Spleen (tissue), 13 donors: ENCODE data around the gene WASHC1. TPM values are rescaled to one million over a fixed set of nuclear protein-coding genes. Genes with fewer than 3 reads are reported as not detected.
A peak's percentile ranks its signal among the peaks of the same experiment; 100 is the strongest.
"Not testable (repeated sequence)": the region's sequence is repeated elsewhere in the genome, so short reads cannot be mapped to it uniquely, and the experiment has no call there.

Experiments
- DNase-seq: peaks from one replicate; pipeline ENCODE4 v3.0.0-alpha.2; 2020
- H3K27ac ChIP-seq, 8 donors: fragments of 200-600 bp; sonication (generic) in 7 of 8; 1 replicate in 4 of 8; 2 replicates in 4 of 8; pipeline versions ENCODE4 v1.5.0 to v1.8.0; 2016 to 2021; ENCODE audit warnings: inconsistent platforms in 4 of 8, mild to moderate bottlenecking in 4 of 8, moderate library complexity in 1 of 8
- H3K27me3 ChIP-seq, 7 donors: fragments of 200-600 bp; sonication (generic) in 6 of 7; replicated peaks in 1 of 7; 1 replicate in 4 of 7; 2 replicates in 3 of 7; pipeline versions ENCODE4 v1.5.0 to v1.8.0; 2016 to 2021; ENCODE audit warnings: inconsistent platforms in 3 of 7, mild to moderate bottlenecking in 1 of 7
- H3K36me3 ChIP-seq, 6 donors: fragments of 200-600 bp; sonication (generic) in 5 of 6; 1 replicate in 4 of 6; 2 replicates in 2 of 6; pipeline versions ENCODE4 v1.5.0 to v1.8.0; 2016 to 2021; ENCODE audit warnings: inconsistent platforms in 2 of 6
- H3K4me1 ChIP-seq, 6 donors: fragments of 200-600 bp; sonication (generic) in 5 of 6; 1 replicate in 3 of 6; 2 replicates in 3 of 6; pipeline versions ENCODE4 v1.5.0 to v1.8.0; 2016 to 2021; ENCODE audit warnings: inconsistent platforms in 3 of 6
- H3K4me3 ChIP-seq, 8 donors: fragments of 200-600 bp; sonication (generic) in 7 of 8; 1 replicate in 4 of 8; 2 replicates in 4 of 8; pipeline versions ENCODE4 v1.5.0 to v1.8.0; 2016 to 2021; ENCODE audit warnings: inconsistent platforms in 4 of 8, mild to moderate bottlenecking in 4 of 8, moderate library complexity in 2 of 8
- H3K9me3 ChIP-seq, 8 donors: fragments of 200-600 bp; sonication (generic) in 7 of 8; 1 replicate in 4 of 8; 2 replicates in 4 of 8; pipeline versions ENCODE4 v1.5.0 to v1.8.0; 2016 to 2021; ENCODE audit warnings: inconsistent platforms in 4 of 8
- POLR2AphosphoS5 ChIP-seq, 3 donors: sonication (generic); formaldehyde crosslinking; IDR thresholded peaks; one replicate each; pipeline ENCODE4 v1.5.1; 2017; ENCODE audit warnings: antibody characterized with exemption in 3 of 3
- WGBS, 5 donors: extraction: QIAGEN DNeasy Blood & Tissue Kit in 3 of 5; methylation state at CpG; one replicate each; pipeline versions ENCODE4 v1.1.5 to v1.1.7; 2013 to 2018; 5-methylcytosine and 5-hydroxymethylcytosine counted together
- intact Hi-C: fragments of 100-400 bp; cut with DNase I; formaldehyde crosslinking; loops from one replicate; pipeline ENCODE4 v1.15.0; 2023; ENCODE audit warnings: low total_unique reads
- long read RNA-seq, 2 donors: transcript quantifications; one replicate each; lab custom pipeline, GENCODE V29; 2026
- polyA plus RNA-seq, 3 donors: library from polyadenylated mRNA; stranded (reverse); fragments of 200-250 nt; gene quantifications; one replicate each; pipeline ENCODE4 v1.2.1, GENCODE V29; 2013
- total RNA-seq, 7 donors: library from RNA; depleted of rRNA in 3 of 7; stranded (reverse); fragments of >200 nt in 3 of 7; fragmentation: NEBNext Ultra II Directional in 4 of 7; extraction: Animal tissue kit (Norgen Biotek cat#: 25700) in 4 of 7; gene quantifications; one replicate each; pipeline versions ENCODE4 v1.1.0 to v1.2.1, GENCODE V29; 2016 to 2021
- donor health status: healthy with polysubstance abuse.
- donor health status: DM: no; HTN: no; CAD: no; lungs with moderate emphysema.
- donor health status: DM: no; HTN: no; CAD: no.
- donor health status: Bipolar disorder and iron deficiency.
- donor health status: healthy.
- donor health status: DM: no; HTN: no; CAD: no.
- donor health status: DM: yes; HTN: yes; CAD: no.

The WASHC1 gene, protein sequence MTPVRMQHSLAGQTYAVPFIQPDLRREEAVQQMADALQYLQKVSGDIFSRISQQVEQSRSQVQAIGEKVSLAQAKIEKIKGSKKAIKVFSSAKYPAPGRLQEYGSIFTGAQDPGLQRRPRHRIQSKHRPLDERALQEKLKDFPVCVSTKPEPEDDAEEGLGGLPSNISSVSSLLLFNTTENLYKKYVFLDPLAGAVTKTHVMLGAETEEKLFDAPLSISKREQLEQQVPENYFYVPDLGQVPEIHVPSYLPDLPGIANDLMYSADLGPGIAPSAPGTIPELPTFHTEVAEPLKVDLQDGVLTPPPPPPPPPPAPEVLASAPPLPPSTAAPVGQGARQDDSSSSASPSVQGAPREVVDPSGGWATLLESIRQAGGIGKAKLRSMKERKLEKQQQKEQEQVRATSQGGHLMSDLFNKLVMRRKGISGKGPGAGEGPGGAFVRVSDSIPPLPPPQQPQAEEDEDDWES
- 10 to 100 TPM in 3 of 7 donors, 1 to 10 TPM in 4; 1.9 to 32.7 (median 9.3) TPM for total RNA-seq
- 10 to 100 TPM; 30.8 to 79.1 (median 47.7) TPM for polyA plus RNA-seq
- long read RNA-seq, donor 1, partial matches to known transcripts, result 85 of 106 reads
- long read RNA-seq, donor 1, other reads (novel, unspliced or antisense), result 21 of 106 reads
- long read RNA-seq, donor 2, partial matches to known transcripts, result 13 of 13 reads
- long read RNA-seq, donor 2, other reads (novel, unspliced or antisense), result 0 of 13 reads

DNA sequence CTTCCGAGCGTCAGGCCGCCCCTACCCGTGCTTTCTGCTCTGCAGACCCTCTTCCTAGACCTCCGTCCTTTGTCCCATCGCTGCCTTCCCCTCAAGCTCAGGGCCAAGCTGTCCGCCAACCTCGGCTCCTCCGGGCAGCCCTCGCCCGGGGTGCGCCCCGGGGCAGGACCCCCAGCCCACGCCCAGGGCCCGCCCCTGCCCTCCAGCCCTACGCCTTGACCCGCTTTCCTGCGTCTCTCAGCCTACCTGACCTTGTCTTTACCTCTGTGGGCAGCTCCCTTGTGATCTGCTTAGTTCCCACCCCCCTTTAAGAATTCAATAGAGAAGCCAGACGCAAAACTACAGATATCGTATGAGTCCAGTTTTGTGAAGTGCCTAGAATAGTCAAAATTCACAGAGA lies at the start of gene WASHC1:
Gene WASHC1, minus strand, starts transcription at position 101 of the 400 bp plus-strand sequence. CDS start 4,457 bp downstream, outside the sequence.
- not testable (repeated sequence) for H3K9me3 ChIP-seq
- 0 to 6% methylated on average over 2 to 3 of the region's 20 CpGs; no CpG with 5 or more reads in 3 of the 5 donors for WGBS, 5 donors

DNA sequence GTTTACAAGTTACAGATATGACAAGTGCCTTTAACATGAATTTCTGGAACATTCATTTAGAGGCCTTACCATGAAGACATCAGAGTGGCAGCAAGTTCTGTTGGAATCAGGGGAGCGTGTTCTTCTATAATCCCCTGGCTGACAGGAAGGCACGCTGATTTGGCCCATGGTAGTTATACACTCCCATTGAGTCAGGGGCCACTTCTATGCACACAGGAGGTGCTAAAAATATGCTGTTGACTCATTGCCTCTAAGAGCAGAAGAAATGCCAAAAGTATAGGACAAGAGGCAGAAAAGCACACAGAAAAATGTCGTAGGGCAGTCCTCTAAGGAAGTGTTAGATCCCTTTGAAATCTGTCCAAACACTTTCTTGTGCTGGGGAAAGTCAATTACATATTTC lies 49.1 kb upstream of the WASHC1 start:
- H3K9me3 ChIP-seq, DNase-seq, H3K4me3 ChIP-seq, intact Hi-C loops, H3K4me1 ChIP-seq, H3K27ac ChIP-seq, H3K36me3 ChIP-seq, H3K27me3 ChIP-seq: not testable (repeated sequence)
- WGBS, 5 donors, result 78 to 86% (median 85%) methylated on average over 3 of the region's 3 CpGs; no CpG with 5 or more reads in 2 of the 5 donors

More for the DNA sequence above, at the start of gene WASHC1:
- H3K27ac ChIP-seq, result peak within 1 kb of the TSS in 3 of 8 donors; percentile 48 to 61 (median 57)
- H3K27me3 ChIP-seq, H3K36me3 ChIP-seq, intact Hi-C loops, DNase-seq, H3K4me1 ChIP-seq: not testable (repeated sequence)
- H3K4me3 ChIP-seq, result peak within 1 kb of the TSS in 5 of 8 donors; percentile 23 to 64 (median 36)

DNA sequence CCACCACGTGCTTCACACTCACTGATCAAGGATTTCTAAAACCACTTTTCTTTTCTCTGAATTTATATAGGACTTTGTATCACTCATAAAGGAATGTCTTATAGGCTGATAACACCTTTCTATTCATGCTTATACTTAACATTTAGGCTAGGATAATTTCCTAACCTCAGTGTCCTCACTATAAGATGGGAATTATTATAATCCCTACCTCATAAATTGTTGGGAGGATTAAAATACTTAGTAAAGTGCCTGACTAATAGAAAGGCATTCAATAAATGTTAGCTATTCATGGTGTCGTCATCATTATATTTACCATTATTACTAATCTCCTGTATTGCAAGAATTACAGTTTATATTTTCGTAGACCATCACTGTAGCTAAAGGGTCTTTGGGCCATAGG lies 47.1 kb upstream of the WASHC1 start:
- WGBS, 5 donors, result 67 to 88% (median 79%) methylated on average over 3 of the region's 3 CpGs; no CpG with 5 or more reads in 1 of the 5 donors
- H3K36me3 ChIP-seq, DNase-seq, H3K9me3 ChIP-seq, intact Hi-C loops, H3K27ac ChIP-seq, H3K4me3 ChIP-seq: not testable (repeated sequence)
- H3K4me1 ChIP-seq, result peaks cover 0 to 11% (median 10%) of the 10 kb centered on the region in 6 donors
- peaks cover 0 to 18% (median 11%) of the 10 kb centered on the region in 7 donors for H3K27me3 ChIP-seq

DNA sequence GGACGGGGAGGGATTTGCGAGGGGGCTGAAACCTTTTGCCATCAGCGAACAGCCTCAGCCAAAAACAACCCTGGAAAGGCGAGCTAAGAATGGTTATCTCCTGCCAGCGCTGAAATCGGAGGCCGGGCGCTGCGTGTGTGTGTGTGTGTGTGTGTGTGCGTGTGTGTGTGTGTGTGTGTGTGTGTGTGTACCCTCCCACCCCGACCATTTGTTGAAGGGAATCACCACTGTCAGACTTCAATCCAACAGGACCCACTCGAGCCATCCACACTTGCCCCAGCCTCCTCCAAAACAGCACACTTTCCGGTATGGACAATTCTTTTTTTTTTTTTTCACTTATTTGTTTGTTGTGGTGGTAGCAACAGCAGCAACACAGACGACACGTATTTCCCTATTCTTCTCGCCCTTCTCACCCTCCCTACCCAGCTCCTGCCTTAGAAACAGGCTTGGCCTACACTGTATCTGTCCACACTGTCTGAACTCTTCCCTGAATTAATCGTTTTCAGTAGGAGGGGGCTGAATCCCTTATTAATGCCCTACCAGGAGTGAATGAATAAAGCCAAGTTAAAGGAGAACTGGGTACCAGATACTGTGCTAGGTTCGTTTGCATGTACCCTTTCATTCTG lies 44.8 kb upstream of the WASHC1 start:
- H3K9me3 ChIP-seq, H3K36me3 ChIP-seq, DNase-seq, intact Hi-C loops: not testable (repeated sequence)
- peaks cover 0 to 18% (median 11%) of the 10 kb centered on the region in 7 donors for H3K27me3 ChIP-seq
- peak overlapping the region in 7 of 8 donors; percentile 18 to 70 (median 40) for H3K4me3 ChIP-seq
- peaks cover 0 to 11% (median 10%) of the 10 kb centered on the region in 6 donors for H3K4me1 ChIP-seq
- WGBS, 5 donors, result 23 to 42% (median 28%) methylated on average over 9 to 17 of the region's 18 CpGs
- H3K27ac ChIP-seq, result peak overlapping the region in 4 of 8 donors; percentile 51 to 80 (median 74)

DNA sequence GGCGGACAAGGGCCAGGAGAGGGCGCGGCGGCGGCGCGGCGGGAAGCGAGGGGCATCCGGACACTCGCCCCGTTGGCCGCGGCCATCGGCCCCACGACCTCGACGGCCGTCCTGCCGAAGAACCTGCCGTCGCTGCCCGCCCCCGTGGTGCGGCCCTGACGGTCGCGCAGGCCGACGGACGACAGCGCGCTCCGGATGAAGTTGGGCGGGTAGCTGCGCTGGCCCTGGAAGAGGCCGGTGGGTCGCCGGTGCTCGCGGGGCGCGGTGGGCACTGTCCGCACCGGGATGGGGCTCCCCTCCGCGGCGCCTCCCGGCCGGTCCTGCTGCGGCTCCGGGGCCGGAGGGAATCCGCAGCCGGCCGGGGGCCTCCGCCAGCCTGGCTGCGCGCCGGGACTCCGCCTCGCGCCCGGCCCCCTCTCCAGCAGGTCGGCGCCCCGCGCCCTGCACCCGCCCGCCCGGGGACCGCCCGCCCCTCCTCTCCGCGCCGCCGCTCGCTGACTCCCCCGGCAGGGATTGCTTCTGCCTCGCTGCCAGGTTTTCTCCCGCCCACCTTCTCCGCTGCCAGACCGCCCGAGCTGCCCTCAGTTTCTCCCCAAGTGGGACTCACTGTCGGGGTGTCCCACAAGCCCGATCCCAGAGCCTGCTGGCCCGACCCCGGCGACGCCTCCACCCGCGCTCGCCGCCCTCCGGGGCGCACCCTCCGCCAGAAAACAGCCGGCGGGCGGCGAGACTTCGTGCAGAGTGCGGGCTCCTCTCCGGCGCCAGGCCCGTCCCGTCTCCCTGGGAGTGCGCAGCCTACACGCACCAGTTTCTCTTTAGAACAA lies 44.0 kb upstream of the WASHC1 start:
- H3K9me3 ChIP-seq, intact Hi-C loops, H3K36me3 ChIP-seq: not testable (repeated sequence)
- H3K4me3 ChIP-seq, result peak overlapping the region; percentile 18 to 70 (median 37)
- 0 to 5% (median 2%) methylated on average over 13 to 109 of the region's 109 CpGs for WGBS, 5 donors
- DNase-seq, result peak; percentile 63
- TF ChIP-seq POLR2AphosphoS5 (IDR thresholded peaks at IDR 0.05), result peak in 1 of 3 donors; percentile 34
- peak overlapping the region in 6 of 8 donors; percentile 48 to 80 (median 66) for H3K27ac ChIP-seq
- H3K4me1 ChIP-seq, result peaks cover 0 to 11% (median 10%) of the 10 kb centered on the region in 6 donors
- H3K27me3 ChIP-seq, result peaks cover 0 to 18% (median 11%) of the 10 kb centered on the region in 7 donors

DNA sequence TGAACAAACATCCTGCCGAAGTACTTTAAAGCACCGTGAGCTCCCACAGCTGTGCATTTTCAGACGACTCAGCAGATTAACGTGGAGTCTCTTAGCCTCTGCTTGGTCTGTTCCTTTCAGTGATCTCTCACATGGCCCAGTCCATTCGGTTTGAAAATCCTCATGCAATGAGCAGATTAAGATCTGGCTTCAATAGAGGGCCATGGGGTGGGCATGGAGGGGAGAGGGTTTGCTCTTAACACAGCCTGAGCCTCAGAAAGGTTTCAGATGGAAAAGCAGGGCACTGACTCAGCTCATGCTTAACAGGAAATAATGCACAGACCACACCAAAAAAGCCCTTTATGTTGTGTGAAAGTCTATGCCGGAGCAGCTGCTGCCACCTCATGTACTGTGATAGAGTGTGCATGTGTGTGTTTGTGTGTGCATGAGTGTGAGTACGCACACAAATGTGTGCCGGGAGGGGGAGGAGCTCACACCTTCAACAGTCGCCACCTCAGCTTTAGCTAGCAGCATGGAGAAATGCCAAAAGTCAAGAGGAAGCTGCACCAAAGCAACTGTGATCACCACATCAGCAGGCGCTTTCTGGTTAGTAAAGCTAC lies 33.9 kb upstream of the WASHC1 start:
- H3K27ac ChIP-seq, result peak overlapping the region in 3 of 8 donors; percentile 32 to 70 (median 38)
- WGBS, 5 donors, result 0 to 4% (median 2%) methylated on average over 3 to 10 of the region's 10 CpGs
- H3K9me3 ChIP-seq, H3K36me3 ChIP-seq, H3K4me1 ChIP-seq, H3K27me3 ChIP-seq, intact Hi-C loops: not testable (repeated sequence)
- H3K4me3 ChIP-seq, result peak overlapping the region in 1 of 8 donors; percentile 30
- peak; percentile 74 for DNase-seq

DNA sequence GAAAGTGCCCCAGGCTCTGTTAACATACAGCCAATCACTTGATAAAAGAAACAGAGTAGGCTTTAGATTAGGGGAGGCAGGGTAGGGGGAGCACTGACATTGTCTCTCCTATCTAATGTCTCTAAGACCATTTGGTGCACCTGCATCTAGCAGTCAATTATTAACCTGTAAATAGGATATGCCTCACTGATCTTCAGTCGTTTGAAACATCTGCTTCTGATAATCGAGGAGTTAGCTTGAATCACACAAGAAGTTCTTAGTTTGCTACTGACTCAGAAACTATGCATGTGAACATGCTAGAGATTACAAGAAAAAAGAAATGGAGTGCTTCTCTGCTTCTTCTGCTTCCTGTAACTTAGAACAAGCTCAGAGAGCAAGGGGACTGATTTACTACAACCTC lies 23.4 kb upstream of the WASHC1 start:
- 51 to 67% (median 59%) methylated on average over 2 of the region's 2 CpGs; no CpG with 5 or more reads in 1 of the 5 donors for WGBS, 5 donors

DNA sequence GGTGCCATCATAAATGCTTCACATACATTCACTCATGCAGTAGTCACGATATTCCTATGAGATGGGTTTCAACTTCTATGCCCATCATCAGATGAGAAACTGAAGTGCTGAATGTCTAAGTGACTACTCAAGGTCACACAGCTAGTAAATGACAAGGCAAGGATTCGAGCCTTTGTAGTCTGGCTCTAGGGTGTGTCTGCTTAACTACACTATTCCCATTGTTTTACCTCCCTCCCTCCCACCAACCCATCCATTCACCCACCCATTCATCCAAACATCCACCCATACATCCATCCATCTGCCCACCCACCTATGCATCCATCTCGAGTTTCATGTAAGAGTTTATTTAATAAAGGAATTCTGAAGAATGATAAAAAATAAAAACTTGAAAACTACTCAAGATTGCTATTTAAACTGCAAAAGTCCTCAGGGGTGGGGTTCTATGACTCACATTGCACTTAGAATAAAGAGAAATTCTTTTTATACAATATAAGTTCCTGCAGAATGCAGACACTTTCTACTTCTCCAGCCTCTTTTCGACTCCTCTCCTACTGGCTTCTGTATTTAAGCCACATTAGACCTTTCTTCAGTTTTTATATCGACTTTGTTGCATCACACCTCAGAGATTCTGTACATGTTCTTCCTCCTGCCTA lies 19.1 kb upstream of the WASHC1 start:
- 53 to 76% (median 59%) methylated on average over 4 to 5 of the region's 5 CpGs for WGBS, 5 donors
- H3K9me3 ChIP-seq, H3K4me3 ChIP-seq, DNase-seq, H3K27me3 ChIP-seq, intact Hi-C loops, H3K27ac ChIP-seq, H3K36me3 ChIP-seq, H3K4me1 ChIP-seq: not testable (repeated sequence)

More for the DNA sequence above, 23.4 kb upstream of the WASHC1 start:
- H3K36me3 ChIP-seq, H3K9me3 ChIP-seq, H3K27ac ChIP-seq, intact Hi-C loops, H3K27me3 ChIP-seq, H3K4me1 ChIP-seq, H3K4me3 ChIP-seq, DNase-seq: not testable (repeated sequence)
